BJ (cell line): ENCODE measurements around the gene HDAC9. TPM values are rescaled to one million over a fixed set of nuclear protein-coding genes. Genes with fewer than 3 reads are reported as not detected.

ENCODE experiments used
- CTCF ChIA-PET: fragments of 350-600 bp; formaldehyde crosslinking; extraction: SDS; loops from one replicate; lab custom pipeline; 2021; ENCODE audit warnings: antibody characterized with exemption, inconsistent platforms; lab: Yijun Ruan, JAX
- POLR2A ChIA-PET: fragments of 300-600 bp; sonication (Branson Sonifier 250); formaldehyde crosslinking; extraction: SDS; loops from one replicate; lab custom pipeline; 2021; ENCODE audit warnings: antibody characterized with exemption; lab: Charles Lee
- DNase-seq: peaks from one replicate; pipeline ENCODE4 v3.0.0-alpha.2; 2011; ENCODE audit warnings: low read depth
- H3K27me3 ChIP-seq: 2 replicates; pipeline ENCODE4 v1.6.0; 2011; ENCODE audit warnings: low read length; ENCODE audit not compliant: control insufficient read depth, insufficient read depth
- H3K36me3 ChIP-seq: 2 replicates; pipeline ENCODE4 v1.5.1; 2011; ENCODE audit warnings: low read length; ENCODE audit not compliant: control insufficient read depth, insufficient read depth
- H3K4me3 ChIP-seq: 2 replicates; pipeline ENCODE4 v1.5.1; 2011; ENCODE audit warnings: low read depth, mild to moderate bottlenecking, control low read depth, low read length
- CTCF ChIP-seq: IDR thresholded peaks from 2 replicates; pipeline ENCODE4 v1.5.1; 2011; ENCODE audit warnings: low read depth, mild to moderate bottlenecking, control low read depth, inconsistent platforms, low read length, moderate library complexity; ENCODE audit not compliant: insufficient read depth
- polyA plus RNA-seq: library from polyadenylated mRNA; depleted of rRNA; stranded (reverse); fragments of >200 nt; gene quantifications from 2 replicates; pipeline ENCODE4 v1.2.3, GENCODE V29; 2011

The HDAC9 gene
- polyA plus RNA-seq, 1 experiment, result 14.7 TPM

DNA sequence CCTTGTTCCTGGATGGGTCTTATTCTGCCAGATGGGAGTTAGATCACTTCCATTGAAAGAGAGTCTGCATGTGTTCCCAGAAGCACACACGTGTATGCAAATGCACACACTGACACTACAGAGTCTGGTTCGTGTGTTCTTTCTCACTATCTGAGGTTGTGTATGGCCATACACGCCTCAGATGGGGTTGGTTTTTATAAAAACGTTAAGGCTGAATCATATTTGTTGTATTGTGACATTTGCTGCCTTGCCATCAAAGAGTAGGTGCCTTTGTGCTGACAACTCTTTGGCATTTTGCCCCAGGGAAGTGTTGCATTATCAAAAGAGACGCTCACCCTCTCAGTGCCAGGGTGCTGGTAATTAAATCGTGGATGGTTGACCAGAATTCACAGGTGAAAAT lies 37.7 kb upstream of the HDAC9 start:
- DNase-seq, result no peak
- ChIA-PET POLR2A (no interaction called here), CTCF (no interaction called here)
- H3K4me3 ChIP-seq, result no peak overlapping the region
- H3K36me3 ChIP-seq, result no peaks in the 10 kb centered on the region
- TF ChIP-seq CTCF, result no peak
- H3K27me3 ChIP-seq, result no peaks in the 10 kb centered on the region

GRCh38 chr7:18458830-18459229 lies 36.7 kb upstream of the HDAC9 start:
- Histone ChIP-seq H3K36me3 (no peaks in the 10 kb centered on the region), H3K27me3 (no peaks in the 10 kb centered on the region), H3K4me3 (no peak overlapping the region)
- TF ChIP-seq CTCF, result no peak
- ChIA-PET POLR2A (no interaction called here), CTCF (no interaction called here)
- no peak for DNase-seq

- no peaks in the 10 kb centered on the region for H3K36me3 ChIP-seq
- DNase-seq, result no peak
- TF ChIP-seq CTCF, result no peak
- no peak overlapping the region for H3K4me3 ChIP-seq
- no peaks in the 10 kb centered on the region for H3K27me3 ChIP-seq
- ChIA-PET POLR2A (no interaction called here), CTCF (interaction anchor here (0.6 to 0.7 kb wide), 2 partner anchors 90 to 1529 kb away, joined by 3 to 7 read pairs; no protein-coding TSS in a partner anchor)
Measured at GRCh38 chr7:18459484-18460245, 35.9 kb upstream of the HDAC9 start.

DNA sequence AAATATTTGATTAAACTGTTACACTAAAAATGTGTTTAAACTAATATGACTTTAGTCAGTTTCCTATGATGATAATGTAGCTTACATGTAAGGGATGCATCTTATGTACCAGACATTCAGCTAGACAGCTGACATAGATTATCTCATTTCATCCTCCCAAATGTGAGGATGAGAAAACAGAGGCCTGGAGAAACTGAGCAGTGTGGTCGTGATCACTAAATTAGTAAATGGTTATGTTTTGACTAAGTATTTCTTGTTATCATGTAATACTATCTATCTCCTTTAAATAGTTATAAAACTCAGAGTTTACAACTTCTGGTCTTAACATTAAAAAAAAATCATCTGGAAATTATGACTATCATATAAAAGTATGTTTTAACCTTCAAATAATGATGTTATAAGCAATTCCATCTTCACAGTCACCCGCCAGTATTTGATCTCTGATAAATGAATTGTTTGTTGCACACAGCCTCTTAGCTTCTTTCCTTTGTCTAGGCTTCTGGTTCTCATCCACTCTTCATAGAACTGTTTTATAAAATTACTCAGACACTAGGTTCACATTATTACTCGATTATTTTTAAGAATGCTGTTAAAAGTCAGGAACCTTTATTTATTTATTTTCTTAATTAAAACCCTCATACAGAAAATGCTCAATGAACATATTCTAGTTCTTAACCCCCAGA lies 33.6 kb upstream of the HDAC9 start:
- DNase-seq, result no peak
- no peak overlapping the region for H3K4me3 ChIP-seq
- CTCF ChIA-PET, result no interaction called here
- no peak for TF ChIP-seq CTCF
- POLR2A ChIA-PET, result no interaction called here
- H3K27me3 ChIP-seq, result no peaks in the 10 kb centered on the region
- H3K36me3 ChIP-seq, result no peaks in the 10 kb centered on the region

- ChIA-PET CTCF (interaction anchor here (1.0 kb wide), 1 partner anchor 107 kb away, joined by 3 read pairs; no protein-coding TSS in a partner anchor), POLR2A (no interaction called here)
- no peak for TF ChIP-seq CTCF
Measured at GRCh38 chr7:18464830-18465229, 30.7 kb upstream of the HDAC9 start.

More at GRCh38 chr7:18464830-18465229, 30.7 kb upstream of the HDAC9 start:
- Histone ChIP-seq H3K4me3 (no peak overlapping the region), H3K36me3 (no peaks in the 10 kb centered on the region), H3K27me3 (no peaks in the 10 kb centered on the region)
- no peak for DNase-seq
